Lower leg skin (tissue), 3 donors: ENCODE measurements around the gene ZNF526.

ENCODE experiments used
- CTCF ChIP-seq, 3 donors: fragments of 450-650 bp; IDR thresholded peaks; one replicate each; pipeline ENCODE4 v1.5.1; 2016; ENCODE audit warnings: antibody characterized with exemption in 3 of 3, mild to moderate bottlenecking in 3 of 3, moderate library complexity in 2 of 3
- POLR2A ChIP-seq, 2 donors: fragments of 450-650 bp; IDR thresholded peaks; one replicate each; pipeline ENCODE4 v1.6.1; 2016 to 2017; ENCODE audit warnings: antibody characterized with exemption in 2 of 2, mild to moderate bottlenecking in 1 of 2, moderate library complexity in 1 of 2

GRCh38 chr19:42268704-42269477 is 48.8 kb downstream of the ZNF526 start, which contains the start of gene CIC:
- TF ChIP-seq CTCF (IDR thresholded peaks at IDR 0.05) (no peak), POLR2A (IDR thresholded peaks at IDR 0.05) (no peak)
